ENCODE results near the gene SLC27A2.

The SLC27A2 gene

DNA sequence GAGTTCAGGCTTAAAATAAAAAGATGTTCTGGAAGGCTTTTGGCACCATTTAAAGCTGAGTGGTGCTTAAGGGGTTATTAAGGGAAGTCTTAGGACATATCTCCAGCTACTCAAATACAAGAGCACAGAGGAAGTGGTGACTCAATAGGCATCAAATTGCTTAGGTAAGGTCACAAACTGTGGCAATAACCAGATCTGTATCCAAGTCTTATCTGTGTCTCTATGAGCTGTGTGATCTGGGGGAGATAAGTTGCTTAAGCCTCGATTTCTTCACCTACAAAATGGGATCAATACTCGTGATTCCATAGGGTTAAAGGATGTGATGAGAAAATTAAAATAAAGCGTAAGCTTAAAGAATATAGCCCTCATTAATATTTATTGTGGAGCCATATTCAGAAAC, 75.9 kb downstream of the SLC27A2 start:
- H3K9ac ChIP-seq (ENCODE audit: low read length): no peak overlapping the region
- H3K9me3 ChIP-seq (ENCODE audit: insufficient read depth, low read length): no peaks in the 10 kb centered on the region
- H2AFZ ChIP-seq (ENCODE audit: low read depth, low read length, severe bottlenecking): no peak overlapping the region
- TF ChIP-seq, protein P1, sequence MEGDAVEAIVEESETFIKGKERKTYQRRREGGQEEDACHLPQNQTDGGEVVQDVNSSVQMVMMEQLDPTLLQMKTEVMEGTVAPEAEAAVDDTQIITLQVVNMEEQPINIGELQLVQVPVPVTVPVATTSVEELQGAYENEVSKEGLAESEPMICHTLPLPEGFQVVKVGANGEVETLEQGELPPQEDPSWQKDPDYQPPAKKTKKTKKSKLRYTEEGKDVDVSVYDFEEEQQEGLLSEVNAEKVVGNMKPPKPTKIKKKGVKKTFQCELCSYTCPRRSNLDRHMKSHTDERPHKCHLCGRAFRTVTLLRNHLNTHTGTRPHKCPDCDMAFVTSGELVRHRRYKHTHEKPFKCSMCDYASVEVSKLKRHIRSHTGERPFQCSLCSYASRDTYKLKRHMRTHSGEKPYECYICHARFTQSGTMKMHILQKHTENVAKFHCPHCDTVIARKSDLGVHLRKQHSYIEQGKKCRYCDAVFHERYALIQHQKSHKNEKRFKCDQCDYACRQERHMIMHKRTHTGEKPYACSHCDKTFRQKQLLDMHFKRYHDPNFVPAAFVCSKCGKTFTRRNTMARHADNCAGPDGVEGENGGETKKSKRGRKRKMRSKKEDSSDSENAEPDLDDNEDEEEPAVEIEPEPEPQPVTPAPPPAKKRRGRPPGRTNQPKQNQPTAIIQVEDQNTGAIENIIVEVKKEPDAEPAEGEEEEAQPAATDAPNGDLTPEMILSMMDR (IDR thresholded peaks at IDR 0.05; ENCODE audit: insufficient read depth, low read length, poor library complexity, severe bottlenecking): no peak
- TF ChIP-seq EZH2phosphoT487 (conservative IDR thresholded peaks at IDR 0.05; ENCODE audit: low read length): no peak
- 0 out of 2 replicates have a peak, but pooled peaks cover 4% of the 10 kb centered on the region for H3K27me3 ChIP-seq (ENCODE audit: low read length)
- H3K36me3 ChIP-seq (ENCODE audit: low read length): no peaks in the 10 kb centered on the region
- no peaks in the 10 kb centered on the region for H4K20me1 ChIP-seq (ENCODE audit: low read depth, low read length)
- H3K27ac ChIP-seq (ENCODE audit: low read depth, low read length): no peak overlapping the region
- no peak overlapping the region for H3K4me3 ChIP-seq (ENCODE audit: insufficient read depth, low read length, poor library complexity, severe bottlenecking)
- no peak overlapping the region for H3K4me2 ChIP-seq (ENCODE audit: low read depth, low read length, poor library complexity, severe bottlenecking)
- H3K9me2 ChIP-seq (replicated peaks; ENCODE audit: insufficient read depth, low read length): no peaks in the 10 kb centered on the region
- H3K79me2 ChIP-seq (ENCODE audit: insufficient read depth, low read length): no peaks in the 10 kb centered on the region
- no peaks in the 10 kb centered on the region for H3F3A ChIP-seq (ENCODE audit: insufficient read depth)

GRCh38 chr15:50259276-50259675, 77.3 kb downstream of the SLC27A2 start:
- H2AFZ ChIP-seq (ENCODE audit: low read depth, low read length, severe bottlenecking): no peak overlapping the region
- H3K9me2 ChIP-seq (replicated peaks; ENCODE audit: insufficient read depth, low read length): no peaks in the 10 kb centered on the region
- H3F3A ChIP-seq (ENCODE audit: insufficient read depth): no peaks in the 10 kb centered on the region
- no peaks in the 10 kb centered on the region for H4K20me1 ChIP-seq (ENCODE audit: low read depth, low read length)
- H3K27ac ChIP-seq (ENCODE audit: low read depth, low read length): no peak overlapping the region
- 0 out of 2 replicates have a peak, but pooled peaks cover 4% of the 10 kb centered on the region for H3K27me3 ChIP-seq (ENCODE audit: low read length)
- no peak overlapping the region for H3K9ac ChIP-seq (ENCODE audit: low read length)
- no peak for TF ChIP-seq EZH2phosphoT487 (conservative IDR thresholded peaks at IDR 0.05; ENCODE audit: low read length)
- TF ChIP-seq, protein P1 (IDR thresholded peaks at IDR 0.05; ENCODE audit: insufficient read depth, low read length, poor library complexity, severe bottlenecking): no peak
- H3K4me2 ChIP-seq (ENCODE audit: low read depth, low read length, poor library complexity, severe bottlenecking): no peak overlapping the region
- no peaks in the 10 kb centered on the region for H3K9me3 ChIP-seq (ENCODE audit: insufficient read depth, low read length)
- no peak overlapping the region for H3K4me3 ChIP-seq (ENCODE audit: insufficient read depth, low read length, poor library complexity, severe bottlenecking)
- H3K36me3 ChIP-seq (ENCODE audit: low read length): no peaks in the 10 kb centered on the region
- no peaks in the 10 kb centered on the region for H3K79me2 ChIP-seq (ENCODE audit: insufficient read depth, low read length)

DNA sequence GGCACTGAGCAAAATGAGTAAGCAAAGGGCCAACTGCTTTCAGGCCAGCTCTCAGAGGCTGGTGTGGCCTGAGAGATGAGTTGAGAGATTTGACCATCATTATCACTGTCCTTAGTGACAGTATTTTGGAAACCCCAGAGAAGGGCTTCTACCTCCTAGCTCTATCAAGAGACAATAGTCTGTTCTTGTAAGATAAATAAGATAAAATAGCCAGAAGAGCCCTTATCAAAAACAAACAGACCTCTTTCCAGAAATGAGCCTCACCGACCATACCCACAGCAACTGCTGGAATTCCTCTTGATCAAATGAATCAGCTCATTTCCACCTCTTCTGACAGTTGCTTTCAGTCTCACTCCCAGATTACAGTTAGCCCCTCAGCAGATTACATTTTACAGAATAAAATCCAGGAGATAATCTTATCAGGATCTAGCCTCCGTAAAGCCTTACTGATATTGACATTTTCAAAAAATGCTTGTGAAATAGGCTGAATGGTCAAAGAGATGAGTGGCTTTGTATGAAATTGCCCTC, 79.0 kb downstream of the SLC27A2 start:
- Histone ChIP-seq H3K36me3 (ENCODE audit: low read length) (no peaks in the 10 kb centered on the region), H3K9me3 (ENCODE audit: insufficient read depth, low read length) (no peaks in the 10 kb centered on the region), H4K20me1 (ENCODE audit: low read depth, low read length) (no peaks in the 10 kb centered on the region), H3K27ac (ENCODE audit: low read depth, low read length) (no peak overlapping the region), H3K9me2 (replicated peaks; ENCODE audit: insufficient read depth, low read length) (no peaks in the 10 kb centered on the region), H3K4me3 (ENCODE audit: insufficient read depth, low read length, poor library complexity, severe bottlenecking) (no peak overlapping the region), H3F3A (ENCODE audit: insufficient read depth) (no peaks in the 10 kb centered on the region), H3K9ac (ENCODE audit: low read length) (no peak overlapping the region), H2AFZ (ENCODE audit: low read depth, low read length, severe bottlenecking) (no peak overlapping the region), H3K4me2 (ENCODE audit: low read depth, low read length, poor library complexity, severe bottlenecking) (no peak overlapping the region), H3K79me2 (ENCODE audit: insufficient read depth, low read length) (no peaks in the 10 kb centered on the region), H3K27me3 (ENCODE audit: low read length) (0 out of 2 replicates have a peak, but pooled peaks cover 4% of the 10 kb centered on the region)
- no peak for TF ChIP-seq EZH2phosphoT487 (conservative IDR thresholded peaks at IDR 0.05; ENCODE audit: low read length)
- TF ChIP-seq, protein P1 (IDR thresholded peaks at IDR 0.05; ENCODE audit: insufficient read depth, low read length, poor library complexity, severe bottlenecking): no peak

Measured in SU-DHL-6 (cell line).